CD4-positive, alpha-beta T cell (primary cell): ENCODE results near the gene MYOM3. TPM values are rescaled to one million over a fixed set of nuclear protein-coding genes. Genes with fewer than 3 reads are reported as not detected.

ENCODE experiments used
- ATAC-seq: fragments of 200-7000 bp; cut with Tn5 transposase; one replicate; pipeline ENCODE4 v1.10.0; 2022; ENCODE audit warnings: mild to moderate bottlenecking; ENCODE audit not compliant: poor library complexity
- CTCF ChIA-PET: fragments of 350-600 bp; sonication (Branson Sonifier 250); formaldehyde crosslinking; loops from one replicate; lab custom pipeline; 2021; ENCODE audit warnings: antibody characterized with exemption, inconsistent platforms; lab: Charles Lee
- POLR2A ChIA-PET: fragments of 350-600 bp; sonication (Branson Sonifier 250); formaldehyde crosslinking; loops from one replicate; lab custom pipeline; 2021; ENCODE audit warnings: antibody characterized with exemption, inconsistent platforms; lab: Charles Lee
- DNase-seq, 14 experiments: peaks; one replicate each; pipeline ENCODE4 v3.0.0-alpha.2; 2013 to 2020; ENCODE audit warnings: mixed read lengths in 2 of 14
- H3K27ac ChIP-seq, 2 donors: one replicate each; pipeline versions ENCODE4 v1.5.1 to v1.7.0; 2013; ENCODE audit warnings: low read length in 2 of 2, low read depth in 1 of 2, mild to moderate bottlenecking in 1 of 2
- H3K27me3 ChIP-seq, 2 experiments: 1 replicate in 1 of 2; 2 replicates in 1 of 2; pipeline versions ENCODE4 v1.6.1 to v1.7.0; 2013; ENCODE audit warnings: low read length in 2 of 2, control low read depth in 1 of 2, mild to moderate bottlenecking in 1 of 2, moderate library complexity in 1 of 2; ENCODE audit not compliant: insufficient read depth in 2 of 2, control insufficient read depth in 1 of 2
- H3K36me3 ChIP-seq: one replicate; pipeline ENCODE4 v1.6.1; 2013; ENCODE audit warnings: low read length, control low read depth; ENCODE audit not compliant: insufficient read depth
- H3K4me1 ChIP-seq: one replicate; pipeline ENCODE4 v1.6.1; 2013; ENCODE audit warnings: low read length, control low read depth; ENCODE audit not compliant: insufficient read depth
- H3K4me3 ChIP-seq: one replicate; pipeline ENCODE4 v1.5.1; 2013; ENCODE audit warnings: mild to moderate bottlenecking, low read length, moderate library complexity
- H3K9me3 ChIP-seq, 2 experiments: 1 replicate in 1 of 2; 2 replicates in 1 of 2; pipeline versions ENCODE4 v1.6.1 to v1.7.0; 2013; ENCODE audit warnings: low read length in 2 of 2, mild to moderate bottlenecking in 2 of 2, control low read depth in 1 of 2, moderate library complexity in 1 of 2; ENCODE audit not compliant: control insufficient read depth in 1 of 2, insufficient read depth in 1 of 2
- H3K27ac Mint-ChIP-seq: one replicate; pipeline ENCODE4 v1.8.0; 2020; ENCODE audit warnings: mixed read lengths
- H3K27me3 Mint-ChIP-seq: one replicate; pipeline ENCODE4 v1.8.0; 2021; ENCODE audit warnings: mixed read lengths
- H3K36me3 Mint-ChIP-seq: one replicate; pipeline ENCODE4 v1.8.0; 2021; ENCODE audit warnings: low read depth, mixed read lengths
- H3K4me1 Mint-ChIP-seq: one replicate; pipeline ENCODE4 v1.8.0; 2021; ENCODE audit warnings: low read depth, mixed read lengths
- H3K4me3 Mint-ChIP-seq: one replicate; pipeline ENCODE4 v1.8.0; 2020; ENCODE audit warnings: mild to moderate bottlenecking, mixed read lengths
- H3K9me3 Mint-ChIP-seq: one replicate; pipeline ENCODE4 v1.8.0; 2020; ENCODE audit warnings: mixed read lengths
- intact Hi-C, 2 experiments: fragments of 100-400 bp; cut with DNase I in 1 of 2; cut with micrococcal nuclease in 1 of 2; formaldehyde crosslinking; loops; one replicate each; pipeline versions ENCODE4 v1.15.1 to v1.9.0; 2023 to 2025; cut with DNase I, micrococcal nuclease
- total RNA-seq, 174 experiments: library from RNA in 2 of 174; stranded (reverse) in 2 of 174; gene quantifications; one replicate each; pipeline ENCODE4 v1.2.3 and lab custom pipeline; 2021 to 2026
- TF ChIP-seq, protein P1 (sequence below): fragments of 200-600 bp; IDR thresholded peaks from one replicate; pipeline ENCODE4 v1.8.0; 2022; ENCODE audit warnings: antibody characterized with exemption, mild to moderate bottlenecking

The MYOM3 gene
- total RNA-seq, 2 experiments from 2014 or later, result not detected

DNA sequence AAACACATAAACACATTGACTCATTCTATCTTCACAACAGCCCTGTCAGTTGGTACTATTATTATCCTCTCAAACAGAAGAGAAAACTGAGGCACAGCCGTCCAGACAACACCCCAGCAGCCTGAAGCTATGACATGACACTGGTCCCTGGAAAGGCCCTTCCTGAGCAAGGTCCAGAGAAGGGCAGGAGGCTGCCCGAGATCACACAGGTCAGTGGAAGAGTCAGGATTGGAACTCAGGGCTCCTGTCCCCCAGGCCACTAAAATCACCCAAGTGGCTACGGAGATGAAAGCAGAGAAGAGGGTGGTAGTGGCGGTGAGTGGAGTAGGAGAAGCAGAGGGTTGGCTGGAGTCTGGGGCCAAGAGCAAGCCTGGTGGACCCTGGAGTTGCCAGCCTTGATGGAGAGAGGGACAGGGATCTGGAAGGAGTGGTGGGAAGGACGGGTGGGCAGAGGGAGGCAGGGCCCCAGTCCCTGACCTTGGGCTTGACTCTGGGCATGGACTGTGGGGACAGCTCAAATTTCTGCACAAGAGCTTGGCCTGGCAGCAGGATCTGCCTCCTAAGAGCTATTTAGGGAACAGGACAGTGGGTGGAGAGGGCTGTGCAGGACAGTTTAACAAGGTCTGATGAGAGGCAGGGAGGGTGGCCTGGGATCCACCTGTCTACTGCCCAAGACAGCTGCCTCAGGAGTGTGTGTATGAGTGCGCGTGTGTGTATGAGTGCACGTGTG is 15.8 kb downstream of the MYOM3 start:
- Histone ChIP-seq H3K36me3 (no peaks in the 10 kb centered on the region), H3K9me3 (no peaks in the 10 kb centered on the region), H3K27ac (no peak overlapping the region), H3K4me3 (no peak overlapping the region), H3K27me3 (no peaks in the 10 kb centered on the region), H3K4me1 (no peaks in the 10 kb centered on the region)
- intact Hi-C loops, result no loop called here
- Mint-ChIP-seq H3K9me3 (no peaks in the 10 kb centered on the region), H3K27ac (no peak overlapping the region), H3K27me3 (peaks cover 12% of the 10 kb centered on the region), H3K4me1 (no peaks in the 10 kb centered on the region), H3K4me3 (no peak overlapping the region), H3K36me3 (no peaks in the 10 kb centered on the region)
- TF ChIP-seq, protein P1, sequence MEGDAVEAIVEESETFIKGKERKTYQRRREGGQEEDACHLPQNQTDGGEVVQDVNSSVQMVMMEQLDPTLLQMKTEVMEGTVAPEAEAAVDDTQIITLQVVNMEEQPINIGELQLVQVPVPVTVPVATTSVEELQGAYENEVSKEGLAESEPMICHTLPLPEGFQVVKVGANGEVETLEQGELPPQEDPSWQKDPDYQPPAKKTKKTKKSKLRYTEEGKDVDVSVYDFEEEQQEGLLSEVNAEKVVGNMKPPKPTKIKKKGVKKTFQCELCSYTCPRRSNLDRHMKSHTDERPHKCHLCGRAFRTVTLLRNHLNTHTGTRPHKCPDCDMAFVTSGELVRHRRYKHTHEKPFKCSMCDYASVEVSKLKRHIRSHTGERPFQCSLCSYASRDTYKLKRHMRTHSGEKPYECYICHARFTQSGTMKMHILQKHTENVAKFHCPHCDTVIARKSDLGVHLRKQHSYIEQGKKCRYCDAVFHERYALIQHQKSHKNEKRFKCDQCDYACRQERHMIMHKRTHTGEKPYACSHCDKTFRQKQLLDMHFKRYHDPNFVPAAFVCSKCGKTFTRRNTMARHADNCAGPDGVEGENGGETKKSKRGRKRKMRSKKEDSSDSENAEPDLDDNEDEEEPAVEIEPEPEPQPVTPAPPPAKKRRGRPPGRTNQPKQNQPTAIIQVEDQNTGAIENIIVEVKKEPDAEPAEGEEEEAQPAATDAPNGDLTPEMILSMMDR, result no peak
- CTCF ChIA-PET, result no interaction called here
- ATAC-seq (no peak), DNase-seq (no peak)
- POLR2A ChIA-PET, result no interaction called here

DNA sequence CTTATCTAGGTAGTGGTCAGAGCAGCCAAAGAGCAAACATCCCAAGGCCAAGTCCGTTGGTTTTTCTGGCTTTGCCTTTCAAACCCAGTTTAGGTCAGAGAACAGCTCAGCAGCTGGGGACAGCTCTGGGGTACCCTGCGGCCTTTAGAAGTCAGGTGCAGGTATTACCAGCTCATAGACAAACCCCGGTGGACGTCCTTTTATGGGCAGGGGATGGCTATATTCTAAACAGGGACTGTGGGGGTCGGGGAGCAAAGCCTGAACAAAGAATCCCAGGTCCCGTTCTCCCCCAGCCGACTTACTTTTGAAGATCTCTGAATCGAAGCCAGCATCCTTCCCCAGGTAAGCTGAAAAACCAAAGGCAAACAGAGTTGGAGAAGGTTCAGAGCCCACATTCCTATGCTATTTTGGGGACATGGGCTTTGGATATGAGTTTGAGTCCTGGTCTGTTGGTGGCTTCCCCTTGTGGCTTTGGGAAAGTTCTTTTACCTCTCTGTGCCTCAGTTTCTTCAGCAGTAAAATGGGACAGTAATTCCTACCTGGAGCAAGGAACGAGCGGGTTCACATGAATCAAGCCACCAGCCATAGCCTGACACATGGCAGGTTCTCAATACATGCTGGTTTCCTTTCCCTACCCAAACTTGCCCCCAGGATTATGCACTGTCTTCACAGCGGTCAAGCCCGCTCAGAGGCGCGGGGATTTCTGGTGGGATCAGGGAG is 16.6 kb downstream of the MYOM3 start:
- no peak for ATAC-seq
- intact Hi-C loops, result no loop called here
- ChIA-PET CTCF (no interaction called here), POLR2A (no interaction called here)
- no peak overlapping the region for H3K27ac Mint-ChIP-seq
- H3K36me3 ChIP-seq, result no peaks in the 10 kb centered on the region
- no peaks in the 10 kb centered on the region for H3K36me3 Mint-ChIP-seq
- no peaks in the 10 kb centered on the region for H3K27me3 ChIP-seq
- H3K4me3 ChIP-seq, result no peak overlapping the region
- H3K9me3 Mint-ChIP-seq, result no peaks in the 10 kb centered on the region
- no peak for DNase-seq
- H3K4me1 Mint-ChIP-seq, result no peaks in the 10 kb centered on the region
- H3K27me3 Mint-ChIP-seq, result peaks cover 12% of the 10 kb centered on the region
- H3K4me3 Mint-ChIP-seq, result no peak overlapping the region
- TF ChIP-seq, protein P1, result no peak
- H3K4me1 ChIP-seq, result no peaks in the 10 kb centered on the region
- H3K9me3 ChIP-seq, result no peaks in the 10 kb centered on the region
- no peak overlapping the region for H3K27ac ChIP-seq

DNA sequence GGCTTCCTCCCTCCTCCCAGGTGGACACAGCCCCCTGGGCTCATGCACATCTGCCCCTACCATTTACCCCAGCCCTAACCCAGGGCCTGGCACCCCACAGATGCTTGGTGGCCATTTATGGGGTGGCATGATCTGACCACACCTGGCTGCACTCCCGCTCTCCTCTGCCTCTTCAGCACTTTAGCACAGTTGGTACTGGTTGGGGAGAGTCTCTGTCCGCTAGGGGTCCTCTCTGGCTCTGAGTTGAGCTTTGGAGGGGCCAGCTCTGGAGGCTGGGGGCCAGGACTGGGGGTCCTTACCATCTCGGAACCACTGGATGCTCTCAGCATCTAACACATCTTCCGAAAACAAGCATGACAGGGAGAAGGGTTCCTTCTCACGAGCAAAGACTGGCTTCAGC is 17.4 kb downstream of the MYOM3 start:
- Histone ChIP-seq H3K4me1 (no peaks in the 10 kb centered on the region), H3K27me3 (no peaks in the 10 kb centered on the region), H3K4me3 (no peak overlapping the region), H3K36me3 (no peaks in the 10 kb centered on the region), H3K9me3 (no peaks in the 10 kb centered on the region), H3K27ac (no peak overlapping the region)
- intact Hi-C loops, result no loop called here
- DNase-seq, result no peak
- Mint-ChIP-seq H3K9me3 (no peaks in the 10 kb centered on the region), H3K4me3 (no peak overlapping the region), H3K4me1 (no peaks in the 10 kb centered on the region), H3K27me3 (peaks cover 12% of the 10 kb centered on the region), H3K36me3 (no peaks in the 10 kb centered on the region), H3K27ac (no peak overlapping the region)
- TF ChIP-seq, protein P1, result no peak
- no peak for ATAC-seq
- ChIA-PET POLR2A (no interaction called here), CTCF (no interaction called here)
